ENCODE results near the gene CGN. TPM values are rescaled to one million over a fixed set of nuclear protein-coding genes. Genes with fewer than 3 reads are reported as not detected.

CGN gene
- polyA plus RNA-seq, 1 donor from 2014 or later, result 4.4 TPM

DNA sequence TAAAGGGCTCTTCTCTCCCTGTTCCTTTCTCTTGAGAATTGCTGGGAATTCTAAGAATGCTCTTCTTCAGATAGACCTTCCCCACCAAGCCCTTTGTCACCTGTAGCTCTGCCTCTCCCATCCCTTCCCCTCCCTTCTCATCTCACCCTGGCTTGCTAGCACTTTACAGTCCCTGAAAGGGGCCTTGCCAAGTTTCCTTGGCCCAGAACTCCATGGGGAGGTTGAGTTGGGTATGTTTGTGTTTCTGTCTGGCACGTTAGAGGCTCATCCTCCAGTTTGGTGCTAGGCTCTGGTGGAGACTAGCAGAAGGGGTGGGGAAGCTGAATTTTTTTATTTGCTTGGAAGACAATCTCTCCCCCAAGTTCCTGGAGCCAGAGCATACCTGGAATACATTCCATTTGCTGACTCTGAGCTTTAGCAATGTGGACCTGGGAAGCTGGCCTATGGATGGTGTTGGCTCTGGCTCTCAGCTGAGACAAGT is 4.9 kb downstream of the CGN start:
- Histone ChIP-seq H3K36me3 (ENCODE audit: insufficient read depth, low read length) (peaks cover 8% of the 10 kb centered on the region), H3K27me3 (ENCODE audit: insufficient read depth, low read depth, low read length) (peaks cover 13% of the 10 kb centered on the region), H3K4me2 (ENCODE audit: low read length) (no peak overlapping the region), H3K9me3 (ENCODE audit: low read length) (no peaks in the 10 kb centered on the region), H3K9me2 (ENCODE audit: insufficient read depth, low read length) (no peaks in the 10 kb centered on the region), H3K27ac (ENCODE audit: low read length) (no peak overlapping the region), H3F3A (ENCODE audit: insufficient read depth, low read length, poor library complexity, severe bottlenecking) (no peaks in the 10 kb centered on the region), H3K79me2 (replicated peaks; ENCODE audit: insufficient read depth, low read length) (no peaks in the 10 kb centered on the region), H3K4me3 (ENCODE audit: low read length) (no peak overlapping the region), H3K9ac (ENCODE audit: low read length) (no peak overlapping the region), H4K20me1 (ENCODE audit: insufficient read depth) (no peaks in the 10 kb centered on the region), H2AFZ (ENCODE audit: low read depth, low read length) (no peak overlapping the region)
- TF ChIP-seq, protein P1, sequence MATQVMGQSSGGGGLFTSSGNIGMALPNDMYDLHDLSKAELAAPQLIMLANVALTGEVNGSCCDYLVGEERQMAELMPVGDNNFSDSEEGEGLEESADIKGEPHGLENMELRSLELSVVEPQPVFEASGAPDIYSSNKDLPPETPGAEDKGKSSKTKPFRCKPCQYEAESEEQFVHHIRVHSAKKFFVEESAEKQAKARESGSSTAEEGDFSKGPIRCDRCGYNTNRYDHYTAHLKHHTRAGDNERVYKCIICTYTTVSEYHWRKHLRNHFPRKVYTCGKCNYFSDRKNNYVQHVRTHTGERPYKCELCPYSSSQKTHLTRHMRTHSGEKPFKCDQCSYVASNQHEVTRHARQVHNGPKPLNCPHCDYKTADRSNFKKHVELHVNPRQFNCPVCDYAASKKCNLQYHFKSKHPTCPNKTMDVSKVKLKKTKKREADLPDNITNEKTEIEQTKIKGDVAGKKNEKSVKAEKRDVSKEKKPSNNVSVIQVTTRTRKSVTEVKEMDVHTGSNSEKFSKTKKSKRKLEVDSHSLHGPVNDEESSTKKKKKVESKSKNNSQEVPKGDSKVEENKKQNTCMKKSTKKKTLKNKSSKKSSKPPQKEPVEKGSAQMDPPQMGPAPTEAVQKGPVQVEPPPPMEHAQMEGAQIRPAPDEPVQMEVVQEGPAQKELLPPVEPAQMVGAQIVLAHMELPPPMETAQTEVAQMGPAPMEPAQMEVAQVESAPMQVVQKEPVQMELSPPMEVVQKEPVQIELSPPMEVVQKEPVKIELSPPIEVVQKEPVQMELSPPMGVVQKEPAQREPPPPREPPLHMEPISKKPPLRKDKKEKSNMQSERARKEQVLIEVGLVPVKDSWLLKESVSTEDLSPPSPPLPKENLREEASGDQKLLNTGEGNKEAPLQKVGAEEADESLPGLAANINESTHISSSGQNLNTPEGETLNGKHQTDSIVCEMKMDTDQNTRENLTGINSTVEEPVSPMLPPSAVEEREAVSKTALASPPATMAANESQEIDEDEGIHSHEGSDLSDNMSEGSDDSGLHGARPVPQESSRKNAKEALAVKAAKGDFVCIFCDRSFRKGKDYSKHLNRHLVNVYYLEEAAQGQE (IDR thresholded peaks at IDR 0.05; ENCODE audit: borderline replicate concordance), result no peak
- TF ChIP-seq CTCF (IDR thresholded peaks at IDR 0.05; ENCODE audit: poor library complexity, severe bottlenecking), result no peak
- no peak for TF ChIP-seq RAD21 (conservative IDR thresholded peaks at IDR 0.05)

- H3K9me3 ChIP-seq (ENCODE audit: low read length), result no peaks in the 10 kb centered on the region
- H3K27ac ChIP-seq (ENCODE audit: low read length), result no peak overlapping the region
- no peak overlapping the region for H3K9ac ChIP-seq (ENCODE audit: low read length)
- H4K20me1 ChIP-seq (ENCODE audit: insufficient read depth), result no peaks in the 10 kb centered on the region
- H3K36me3 ChIP-seq (ENCODE audit: insufficient read depth, low read length), result peaks cover 8% of the 10 kb centered on the region
- TF ChIP-seq SMC3 (conservative IDR thresholded peaks at IDR 0.05; ENCODE audit: poor library complexity) (no peak), POLR2AphosphoS5 (IDR thresholded peaks at IDR 0.05) (no peak), RAD21 (conservative IDR thresholded peaks at IDR 0.05) (no peak), MXI1 (conservative IDR thresholded peaks at IDR 0.05; ENCODE audit: poor library complexity, severe bottlenecking) (no peak), TAF1 (IDR thresholded peaks at IDR 0.05; ENCODE audit: low read depth) (no peak), CTCF (IDR thresholded peaks at IDR 0.05; ENCODE audit: poor library complexity, severe bottlenecking) (no peak), EZH2 (IDR thresholded peaks at IDR 0.05; ENCODE audit: borderline replicate concordance, insufficient read depth, low read length, poor library complexity, severe bottlenecking) (no peak), EP300 (conservative IDR thresholded peaks at IDR 0.05; ENCODE audit: poor library complexity, severe bottlenecking) (no peak)
- TF ChIP-seq, protein P1 (IDR thresholded peaks at IDR 0.05; ENCODE audit: borderline replicate concordance), result no peak
- no peaks in the 10 kb centered on the region for H3K9me2 ChIP-seq (ENCODE audit: insufficient read depth, low read length)
- H3K79me2 ChIP-seq (replicated peaks; ENCODE audit: insufficient read depth, low read length), result no peaks in the 10 kb centered on the region
- H3K4me2 ChIP-seq (ENCODE audit: low read length), result no peak overlapping the region
- H3K4me3 ChIP-seq (ENCODE audit: low read length), result no peak overlapping the region
- peaks cover under 1% of the 10 kb centered on the region for H3K27me3 ChIP-seq (ENCODE audit: insufficient read depth, low read depth, low read length)
- no peaks in the 10 kb centered on the region for H3F3A ChIP-seq (ENCODE audit: insufficient read depth, low read length, poor library complexity, severe bottlenecking)
- no peak overlapping the region for H2AFZ ChIP-seq (ENCODE audit: low read depth, low read length)
These were observed 7.2 kb downstream of the CGN start for GRCh38 chr1:151518431-151518830.

Data from neural cell (in vitro differentiated cells).